ENCODE results near the gene PABPC1L2B. TPM values are rescaled to one million over a fixed set of nuclear protein-coding genes. Genes with fewer than 3 reads are reported as not detected.
"Not testable (repeated sequence)": the region's sequence is repeated elsewhere in the genome, so short reads cannot be mapped to it uniquely, and the experiment has no call there.

Gene PABPC1L2B
- total RNA-seq, 1 experiment from 2014 or later = not detected

DNA sequence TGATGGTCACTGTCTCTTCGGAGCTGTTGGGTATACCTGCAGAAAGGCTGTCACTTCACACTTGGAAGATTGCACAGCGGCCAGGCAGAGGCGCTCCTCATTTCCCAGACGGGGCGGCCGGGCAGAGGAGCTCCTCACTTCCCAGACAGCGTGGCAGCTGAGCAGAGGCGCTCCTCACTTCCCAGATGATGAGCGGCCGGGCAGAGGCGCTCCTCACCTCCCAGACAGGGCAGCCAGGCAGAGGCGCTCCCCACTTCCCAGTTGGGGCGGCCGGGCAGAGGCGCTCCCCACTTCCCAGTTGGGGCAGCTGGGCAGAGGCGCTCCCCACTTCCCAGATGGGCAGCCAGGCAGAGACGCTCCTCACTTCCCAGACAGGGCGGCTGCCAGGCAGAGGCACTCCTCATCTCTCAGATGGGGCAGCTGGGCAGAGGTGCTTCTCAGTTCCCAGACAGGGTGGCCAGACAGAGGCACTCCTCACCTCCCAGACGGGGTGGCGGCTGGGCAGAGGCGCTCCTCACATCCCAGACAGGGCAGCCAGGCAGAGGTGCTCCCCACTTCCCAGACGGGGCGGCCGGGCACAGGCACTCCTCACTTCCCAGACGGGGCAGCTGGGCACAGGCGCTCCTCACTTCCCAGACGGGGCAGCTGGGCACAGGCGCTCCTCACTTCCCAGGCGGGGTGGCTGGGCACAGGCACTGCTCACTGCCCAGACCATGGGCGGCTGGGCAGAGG lies 18.8 kb downstream of the PABPC1L2B start:
- Histone ChIP-seq H3K4me3 (no peak overlapping the region), H3K79me2 (ENCODE audit: low read depth) (no peaks in the 10 kb centered on the region), H3K27me3 (ENCODE audit: insufficient read depth, low read depth) (no peaks in the 10 kb centered on the region), H3K27ac (no peak overlapping the region), H3K9me3 (ENCODE audit: insufficient read depth, low read depth) (no peaks in the 10 kb centered on the region), H4K20me1 (ENCODE audit: insufficient read depth) (no peaks in the 10 kb centered on the region), H3K36me3 (ENCODE audit: low read depth) (no peaks in the 10 kb centered on the region), H3F3A (ENCODE audit: insufficient read depth, low read depth) (no peaks in the 10 kb centered on the region), H3K4me1 (replicated peaks; ENCODE audit: insufficient read depth) (no peaks in the 10 kb centered on the region), H3K4me2 (no peak overlapping the region), H2AFZ (no peak overlapping the region), H3K9me2 (ENCODE audit: insufficient read depth) (no peaks in the 10 kb centered on the region)
- BruUV-seq (replicated peaks) = no TSS peak
- ChIA-PET CTCF (no interaction called here), POLR2A (ENCODE audit: unreplicated experiment) (no interaction called here)
- intact Hi-C loops (cut with micrococcal nuclease; ENCODE audit: unreplicated experiment) = no loop called here
- TF ChIP-seq, protein P1, sequence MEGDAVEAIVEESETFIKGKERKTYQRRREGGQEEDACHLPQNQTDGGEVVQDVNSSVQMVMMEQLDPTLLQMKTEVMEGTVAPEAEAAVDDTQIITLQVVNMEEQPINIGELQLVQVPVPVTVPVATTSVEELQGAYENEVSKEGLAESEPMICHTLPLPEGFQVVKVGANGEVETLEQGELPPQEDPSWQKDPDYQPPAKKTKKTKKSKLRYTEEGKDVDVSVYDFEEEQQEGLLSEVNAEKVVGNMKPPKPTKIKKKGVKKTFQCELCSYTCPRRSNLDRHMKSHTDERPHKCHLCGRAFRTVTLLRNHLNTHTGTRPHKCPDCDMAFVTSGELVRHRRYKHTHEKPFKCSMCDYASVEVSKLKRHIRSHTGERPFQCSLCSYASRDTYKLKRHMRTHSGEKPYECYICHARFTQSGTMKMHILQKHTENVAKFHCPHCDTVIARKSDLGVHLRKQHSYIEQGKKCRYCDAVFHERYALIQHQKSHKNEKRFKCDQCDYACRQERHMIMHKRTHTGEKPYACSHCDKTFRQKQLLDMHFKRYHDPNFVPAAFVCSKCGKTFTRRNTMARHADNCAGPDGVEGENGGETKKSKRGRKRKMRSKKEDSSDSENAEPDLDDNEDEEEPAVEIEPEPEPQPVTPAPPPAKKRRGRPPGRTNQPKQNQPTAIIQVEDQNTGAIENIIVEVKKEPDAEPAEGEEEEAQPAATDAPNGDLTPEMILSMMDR (conservative IDR thresholded peaks at IDR 0.05) = no peak
- no peak for TF ChIP-seq EZH2 (IDR thresholded peaks at IDR 0.05; ENCODE audit: low read depth)
- no peak for DNase-seq

DNA sequence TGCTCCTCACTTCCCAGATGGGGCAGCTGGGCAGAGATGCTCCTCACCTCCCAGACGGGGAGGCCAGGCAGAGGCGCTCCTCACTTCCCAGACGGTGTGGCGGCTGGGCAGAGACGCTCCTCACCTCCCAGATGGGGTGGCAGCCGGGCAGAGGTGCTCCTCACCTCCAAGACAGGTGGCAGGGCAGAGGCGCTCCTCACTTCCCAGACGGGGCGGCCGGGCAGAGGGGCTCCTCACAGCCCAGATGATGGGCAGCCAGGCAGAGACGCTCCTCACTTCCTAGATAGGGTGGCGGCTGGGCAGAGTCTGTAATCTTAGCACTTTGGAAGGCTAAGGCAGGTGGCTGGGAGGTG lies 19.3 kb downstream of the PABPC1L2B start:
- BruUV-seq (replicated peaks); H3K27ac ChIP-seq; H3F3A ChIP-seq (ENCODE audit: insufficient read depth, low read depth); H3K9me2 ChIP-seq (ENCODE audit: insufficient read depth); DNase-seq; intact Hi-C loops (cut with micrococcal nuclease; ENCODE audit: unreplicated experiment); H4K20me1 ChIP-seq (ENCODE audit: insufficient read depth); H3K4me2 ChIP-seq; POLR2A ChIA-PET (ENCODE audit: unreplicated experiment); H3K79me2 ChIP-seq (ENCODE audit: low read depth); H3K4me3 ChIP-seq; H3K36me3 ChIP-seq (ENCODE audit: low read depth); H3K9me3 ChIP-seq (ENCODE audit: insufficient read depth, low read depth); CTCF ChIA-PET; H3K4me1 ChIP-seq (replicated peaks; ENCODE audit: insufficient read depth); H3K27me3 ChIP-seq (ENCODE audit: insufficient read depth, low read depth); H2AFZ ChIP-seq: not testable (repeated sequence)

DNA sequence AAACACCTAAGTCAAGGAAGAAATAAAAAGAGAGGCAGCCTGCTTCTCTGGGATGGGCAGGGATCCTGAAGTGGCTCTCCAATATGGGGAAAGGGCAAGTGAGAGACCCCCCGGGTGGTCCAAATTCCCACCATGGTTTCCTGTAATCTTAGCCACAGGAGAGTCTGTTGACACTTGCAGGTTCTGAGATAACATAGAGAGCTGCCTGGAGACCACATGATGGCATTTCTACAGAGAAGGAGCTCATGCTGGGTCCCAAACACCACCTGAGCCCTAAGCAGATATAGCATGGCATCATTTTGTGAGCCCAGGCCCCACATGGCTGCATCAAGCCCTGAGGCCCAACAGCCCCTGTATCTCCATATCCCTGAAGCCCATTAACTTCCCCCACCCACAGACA lies 26.1 kb downstream of the PABPC1L2B start:
- ChIA-PET POLR2A (ENCODE audit: unreplicated experiment) (no interaction called here), CTCF (no interaction called here)
- TF ChIP-seq, protein P1 (conservative IDR thresholded peaks at IDR 0.05) = no peak
- no peak for TF ChIP-seq EZH2 (IDR thresholded peaks at IDR 0.05; ENCODE audit: low read depth)
- no peaks in the 10 kb centered on the region for H3F3A ChIP-seq (ENCODE audit: insufficient read depth, low read depth)
- H3K36me3 ChIP-seq (ENCODE audit: low read depth) = no peaks in the 10 kb centered on the region
- H4K20me1 ChIP-seq (ENCODE audit: insufficient read depth) = no peaks in the 10 kb centered on the region
- no peak overlapping the region for H3K4me3 ChIP-seq
- no peaks in the 10 kb centered on the region for H3K4me1 ChIP-seq (replicated peaks; ENCODE audit: insufficient read depth)
- H3K9me3 ChIP-seq (ENCODE audit: insufficient read depth, low read depth) = no peaks in the 10 kb centered on the region
- no peaks in the 10 kb centered on the region for H3K79me2 ChIP-seq (ENCODE audit: low read depth)
- no TSS peak for BruUV-seq (replicated peaks)
- no peak for DNase-seq
- H3K27me3 ChIP-seq (ENCODE audit: insufficient read depth, low read depth) = no peaks in the 10 kb centered on the region
- intact Hi-C loops (cut with micrococcal nuclease; ENCODE audit: unreplicated experiment) = no loop called here
- no peak overlapping the region for H2AFZ ChIP-seq
- no peaks in the 10 kb centered on the region for H3K9me2 ChIP-seq (ENCODE audit: insufficient read depth)
- H3K27ac ChIP-seq = no peak overlapping the region
- H3K4me2 ChIP-seq = no peak overlapping the region

Other genes starting within 250 kb of the PABPC1L2B start
- gene DMRTC1B, start 226.0 kb upstream of the PABPC1L2B start, total RNA-seq (2021) = not detected in 2 replicates
- not detected in 2 replicates for gene FAM236B, start 220.3 kb upstream of the PABPC1L2B start, total RNA-seq (2021)
- not detected in 2 replicates for gene FAM236D, start 194.7 kb upstream of the PABPC1L2B start, total RNA-seq (2021)
- not detected in 2 replicates for gene FAM236C, start 90.3 kb upstream of the PABPC1L2B start, total RNA-seq (2021)
- not detected in 2 replicates for gene FAM236A, start 64.7 kb upstream of the PABPC1L2B start, total RNA-seq (2021)
- not detected in 2 replicates for gene DMRTC1, start 59.1 kb upstream of the PABPC1L2B start, total RNA-seq (2021)
- not detected in 2 replicates for gene PABPC1L2A, start 76.6 kb downstream of the PABPC1L2B start, total RNA-seq (2021)
- not detected in 2 replicates for gene NAP1L2, start 211.9 kb downstream of the PABPC1L2B start, total RNA-seq (2021)